HFF-Myc (cell line): ENCODE results near the gene SIGLEC11.

Experiments
- DNase-seq: peaks from one replicate; pipeline ENCODE4 v3.0.0-alpha.2; 2011; ENCODE audit warnings: low read depth; ENCODE audit errors: extremely low read depth
- H3K4me3 ChIP-seq: replicated peaks from 2 replicates; pipeline ENCODE4 v1.5.1; 2011; ENCODE audit warnings: low read depth, mild to moderate bottlenecking, control low read depth, low read length
- CTCF ChIP-seq: IDR thresholded peaks from 2 replicates; pipeline ENCODE4 v1.5.1; 2012; ENCODE audit warnings: mild to moderate bottlenecking, low read depth, low read length, control low read depth; ENCODE audit errors: missing control alignments

The SIGLEC11 gene

GRCh38 chr19:50002386-50002960 lies 41.5 kb upstream of the SIGLEC11 start:
- TF ChIP-seq CTCF = no peak
- no peak for DNase-seq
- H3K4me3 ChIP-seq = no peak overlapping the region

DNA sequence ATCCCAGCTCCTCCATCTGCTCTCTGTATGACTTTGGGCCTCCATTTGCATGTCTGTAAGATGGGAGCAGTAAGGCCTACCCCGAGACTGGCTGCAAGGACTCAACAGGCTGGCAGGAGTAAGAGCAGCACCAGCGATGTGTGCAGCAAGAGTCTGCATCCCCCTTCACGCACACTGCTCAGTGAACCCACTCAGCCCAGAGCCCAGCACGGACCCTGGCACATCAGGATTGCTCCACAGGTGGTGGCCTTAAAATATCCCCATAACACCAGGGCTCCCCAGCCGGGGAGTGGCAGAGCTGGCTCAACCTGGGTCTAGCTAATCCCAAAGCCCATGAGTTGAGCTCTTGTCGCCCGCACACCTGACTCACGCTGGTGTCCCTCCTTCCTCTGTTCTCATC lies 40.8 kb upstream of the SIGLEC11 start:
- no peak for TF ChIP-seq CTCF
- DNase-seq = no peak
- no peak overlapping the region for H3K4me3 ChIP-seq

DNA sequence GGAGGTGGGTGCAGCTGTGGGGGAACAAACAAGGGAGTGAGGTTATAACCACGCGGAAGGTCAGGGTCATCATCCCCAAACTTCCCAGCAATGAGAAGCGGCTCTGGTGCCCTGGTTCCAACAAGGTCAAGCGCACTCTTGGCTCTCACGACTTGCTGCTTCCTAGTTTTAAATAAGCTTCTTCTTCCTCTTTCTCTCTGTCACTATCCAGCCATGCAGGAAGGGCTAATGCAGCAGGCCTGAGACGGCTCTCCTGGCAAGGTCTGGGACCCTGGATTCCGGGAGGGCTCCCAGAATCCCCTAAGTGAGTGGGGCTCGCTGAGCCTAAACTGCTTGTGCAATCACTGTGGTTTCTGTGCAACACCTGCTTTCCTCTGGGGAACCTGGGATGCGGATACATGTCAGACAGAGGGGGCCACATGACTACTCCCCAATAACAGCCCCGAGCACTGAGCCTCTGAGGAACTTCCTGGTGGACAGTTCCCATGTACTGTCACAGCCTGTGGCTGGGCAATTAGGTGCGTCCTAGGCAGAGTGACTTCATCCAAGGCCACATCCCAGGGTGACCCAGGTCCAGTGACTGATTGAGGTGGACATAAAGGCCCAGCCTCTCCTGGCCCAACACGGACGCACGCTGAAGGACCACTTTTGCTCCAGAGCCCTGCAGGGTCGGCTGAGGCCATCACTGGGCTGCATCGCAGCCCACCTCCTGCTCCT lies 40.0 kb upstream of the SIGLEC11 start:
- DNase-seq = no peak
- TF ChIP-seq CTCF = no peak
- H3K4me3 ChIP-seq = no peak overlapping the region

GRCh38 chr19:50000038-50000840 lies 39.3 kb upstream of the SIGLEC11 start:
- TF ChIP-seq CTCF = no peak
- no peak for DNase-seq
- H3K4me3 ChIP-seq = no peak overlapping the region

DNA sequence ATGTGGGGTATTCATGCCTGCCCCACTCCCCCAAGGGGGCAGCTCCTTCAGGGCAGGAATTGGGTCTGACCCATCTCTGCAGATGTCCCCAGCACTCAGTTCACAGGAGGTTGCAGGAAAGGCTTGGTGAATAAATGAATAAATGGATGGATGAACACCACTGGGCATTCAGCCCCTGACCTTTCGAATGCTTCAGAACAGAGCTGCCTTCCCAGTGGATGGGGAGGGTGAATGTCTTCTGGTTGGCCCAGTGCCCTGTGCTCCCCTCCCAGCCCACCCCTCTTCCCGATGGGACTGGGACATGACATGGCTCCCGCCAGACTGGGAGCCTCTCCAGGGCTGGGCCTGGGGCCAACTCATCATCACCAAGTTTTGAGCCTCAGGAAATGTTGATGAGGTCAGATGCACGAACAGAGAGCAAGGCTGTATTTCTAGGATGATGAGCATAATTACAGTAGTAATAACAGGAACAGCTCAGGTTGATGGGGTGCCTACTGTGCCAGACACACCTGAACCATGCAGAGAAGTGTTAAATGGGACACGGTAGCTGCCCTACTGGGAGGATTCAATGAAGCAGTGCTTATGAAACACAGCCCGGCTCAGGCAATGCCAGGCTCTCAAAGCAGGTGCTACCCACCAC lies 38.5 kb upstream of the SIGLEC11 start:
- no peak for TF ChIP-seq CTCF
- no peak overlapping the region for H3K4me3 ChIP-seq
- no peak for DNase-seq

DNA sequence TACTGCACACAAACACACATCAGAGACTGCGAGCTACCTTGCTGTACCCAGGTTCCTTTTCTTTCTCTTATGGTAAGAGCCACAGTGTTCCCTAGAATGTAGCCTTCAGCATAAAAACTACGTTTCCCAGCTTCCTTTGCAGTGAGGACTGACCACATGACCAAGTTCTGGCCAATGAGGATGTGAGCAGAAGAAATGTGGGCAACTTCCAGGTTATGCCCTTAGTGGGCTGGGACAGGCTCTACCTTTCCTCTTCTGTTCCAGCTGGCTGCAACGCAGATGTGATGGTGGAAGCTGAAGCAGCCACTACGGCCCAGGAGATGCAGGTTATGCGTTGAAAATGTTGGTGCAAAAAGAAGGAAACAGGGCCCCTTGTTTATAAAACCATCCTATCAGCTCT lies 36.7 kb upstream of the SIGLEC11 start:
- DNase-seq = no peak
- TF ChIP-seq CTCF = no peak
- H3K4me3 ChIP-seq = no peak overlapping the region
